ENCODE results near the gene CDKN2B.
A peak's percentile ranks its signal among the peaks of the same experiment; 100 is the strongest.

Gene CDKN2B

DNA sequence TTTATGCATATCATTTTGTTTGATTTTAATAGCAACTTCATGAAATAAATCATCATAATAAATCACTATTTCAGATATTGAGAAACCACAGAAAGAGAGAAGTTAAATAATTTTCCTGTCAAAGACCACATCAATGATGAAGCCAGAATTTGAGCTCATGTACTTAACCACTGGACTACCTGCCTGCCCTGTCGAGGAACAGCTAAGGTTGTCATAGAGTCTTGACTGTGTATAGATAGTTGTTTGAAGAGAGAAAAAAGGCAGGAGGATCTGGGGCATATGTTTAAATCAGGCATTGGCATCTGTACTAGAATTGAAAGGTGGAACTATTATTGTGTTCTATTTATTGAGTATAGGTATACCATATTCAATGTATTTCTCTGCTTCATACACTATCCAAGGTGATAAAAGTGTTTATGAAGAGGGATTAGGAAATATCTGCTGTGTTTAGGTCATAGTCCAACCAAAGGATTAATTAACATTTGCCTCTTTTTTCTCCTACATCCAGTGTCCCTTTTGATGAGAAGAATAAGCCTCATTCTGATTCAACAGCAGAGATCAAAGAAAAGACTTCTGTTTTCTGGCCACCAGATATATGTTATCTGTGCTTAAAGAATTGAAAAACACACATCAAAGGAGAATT lies 37.3 kb upstream of the CDKN2B start:
- H3K27me3 ChIP-seq (replicated peaks): no peaks in the 10 kb centered on the region
- TF ChIP-seq, protein P1, sequence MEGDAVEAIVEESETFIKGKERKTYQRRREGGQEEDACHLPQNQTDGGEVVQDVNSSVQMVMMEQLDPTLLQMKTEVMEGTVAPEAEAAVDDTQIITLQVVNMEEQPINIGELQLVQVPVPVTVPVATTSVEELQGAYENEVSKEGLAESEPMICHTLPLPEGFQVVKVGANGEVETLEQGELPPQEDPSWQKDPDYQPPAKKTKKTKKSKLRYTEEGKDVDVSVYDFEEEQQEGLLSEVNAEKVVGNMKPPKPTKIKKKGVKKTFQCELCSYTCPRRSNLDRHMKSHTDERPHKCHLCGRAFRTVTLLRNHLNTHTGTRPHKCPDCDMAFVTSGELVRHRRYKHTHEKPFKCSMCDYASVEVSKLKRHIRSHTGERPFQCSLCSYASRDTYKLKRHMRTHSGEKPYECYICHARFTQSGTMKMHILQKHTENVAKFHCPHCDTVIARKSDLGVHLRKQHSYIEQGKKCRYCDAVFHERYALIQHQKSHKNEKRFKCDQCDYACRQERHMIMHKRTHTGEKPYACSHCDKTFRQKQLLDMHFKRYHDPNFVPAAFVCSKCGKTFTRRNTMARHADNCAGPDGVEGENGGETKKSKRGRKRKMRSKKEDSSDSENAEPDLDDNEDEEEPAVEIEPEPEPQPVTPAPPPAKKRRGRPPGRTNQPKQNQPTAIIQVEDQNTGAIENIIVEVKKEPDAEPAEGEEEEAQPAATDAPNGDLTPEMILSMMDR (IDR thresholded peaks at IDR 0.05; ENCODE audit: low read depth, low read length, missing control alignments): no peak
- H3K4me3 ChIP-seq (ENCODE audit: low read depth, low read length): no peak overlapping the region
- DNase-seq: no peak
- no peaks in the 10 kb centered on the region for H3K36me3 ChIP-seq (replicated peaks)
- in situ Hi-C loops (cut with HindIII; ENCODE audit: low pct_ligation_motif_present, low sequenced_read_pairs): loop anchor here (25.0 kb wide), 1 partner anchor 191 kb away; no protein-coding TSS in a partner anchor
- H3K27ac ChIP-seq: no peak overlapping the region

DNA sequence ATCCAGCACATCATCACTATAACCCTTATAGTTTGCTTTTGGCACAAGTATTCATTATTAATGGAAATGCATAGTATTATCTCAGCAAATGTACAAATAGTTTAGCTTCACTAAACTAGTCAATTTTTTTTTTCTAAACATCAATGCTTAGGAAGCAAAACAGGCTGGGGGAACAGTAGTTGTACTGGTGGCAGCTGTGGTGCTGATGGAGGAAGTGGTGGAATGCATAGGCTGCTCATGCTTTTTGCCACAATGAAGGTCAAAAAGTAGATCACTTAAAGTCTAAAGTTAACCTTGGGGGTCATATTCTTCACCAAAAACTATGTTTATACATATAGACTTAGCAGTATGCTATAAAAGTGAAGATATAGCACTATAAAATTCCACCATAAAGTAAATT lies 36.3 kb upstream of the CDKN2B start:
- Histone ChIP-seq H3K36me3 (replicated peaks) (no peaks in the 10 kb centered on the region), H3K27me3 (replicated peaks) (no peaks in the 10 kb centered on the region), H3K4me3 (ENCODE audit: low read depth, low read length) (no peak overlapping the region), H3K27ac (peak overlapping the region; percentile 81)
- no peak for DNase-seq
- TF ChIP-seq, protein P1 (IDR thresholded peaks at IDR 0.05; ENCODE audit: low read depth, low read length, missing control alignments): no peak
- in situ Hi-C loops (cut with HindIII; ENCODE audit: low pct_ligation_motif_present, low sequenced_read_pairs): loop anchor here (25.0 kb wide), 1 partner anchor 192 kb away; no protein-coding TSS in a partner anchor

DNA sequence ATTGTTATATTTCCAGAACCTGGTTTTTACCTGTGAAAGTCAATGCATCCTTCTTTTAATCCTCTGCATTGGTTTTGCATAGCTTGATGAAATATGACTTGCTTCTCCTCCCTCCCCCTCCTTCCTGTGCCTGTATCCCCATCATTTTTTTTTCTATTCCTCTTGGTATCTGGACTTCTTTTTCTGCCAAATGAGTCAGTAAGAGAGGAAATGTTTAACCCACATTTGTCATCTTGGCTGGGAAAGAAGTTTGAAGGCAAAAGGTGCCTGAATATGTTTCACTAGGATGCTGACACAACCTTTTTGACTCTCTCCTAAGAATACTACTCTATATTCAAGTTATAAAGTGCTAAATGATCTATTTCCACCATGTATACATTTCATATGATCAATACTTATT lies 35.5 kb upstream of the CDKN2B start:
- H3K27ac ChIP-seq: peak overlapping the region; percentile 81
- peak; percentile 86 for DNase-seq
- H3K36me3 ChIP-seq (replicated peaks): no peaks in the 10 kb centered on the region
- H3K4me3 ChIP-seq (ENCODE audit: low read depth, low read length): no peak overlapping the region
- no peaks in the 10 kb centered on the region for H3K27me3 ChIP-seq (replicated peaks)
- TF ChIP-seq, protein P1 (IDR thresholded peaks at IDR 0.05; ENCODE audit: low read depth, low read length, missing control alignments): no peak
- in situ Hi-C loops (cut with HindIII; ENCODE audit: low pct_ligation_motif_present, low sequenced_read_pairs): loop anchor here (25.0 kb wide), 1 partner anchor 193 kb away; no protein-coding TSS in a partner anchor

DNA sequence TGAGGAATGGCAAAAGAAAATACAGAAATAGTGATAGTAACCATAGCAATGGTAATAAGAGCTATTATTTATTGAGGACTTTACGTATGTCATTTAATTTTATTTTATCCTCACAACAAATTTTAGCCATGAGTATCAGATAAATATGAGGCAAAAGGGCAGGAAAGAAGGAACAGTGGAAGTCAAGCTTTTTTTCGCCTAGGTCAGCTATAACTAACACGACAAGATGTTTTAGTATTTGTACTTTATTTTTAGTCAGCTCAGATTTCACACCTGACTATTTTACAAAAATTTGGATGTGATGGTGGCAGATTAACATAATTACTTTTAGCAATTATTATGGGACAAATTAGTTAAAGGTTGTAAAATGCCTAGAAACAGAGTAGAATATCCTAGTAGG lies 34.8 kb upstream of the CDKN2B start:
- Histone ChIP-seq H3K27ac (peak overlapping the region; percentile 81), H3K4me3 (ENCODE audit: low read depth, low read length) (no peak overlapping the region), H3K27me3 (replicated peaks) (no peaks in the 10 kb centered on the region), H3K36me3 (replicated peaks) (no peaks in the 10 kb centered on the region)
- DNase-seq: no peak
- in situ Hi-C loops (cut with HindIII; ENCODE audit: low pct_ligation_motif_present, low sequenced_read_pairs): loop anchor here (25.0 kb wide), 1 partner anchor 193 kb away; no protein-coding TSS in a partner anchor
- TF ChIP-seq, protein P1 (IDR thresholded peaks at IDR 0.05; ENCODE audit: low read depth, low read length, missing control alignments): no peak

DNA sequence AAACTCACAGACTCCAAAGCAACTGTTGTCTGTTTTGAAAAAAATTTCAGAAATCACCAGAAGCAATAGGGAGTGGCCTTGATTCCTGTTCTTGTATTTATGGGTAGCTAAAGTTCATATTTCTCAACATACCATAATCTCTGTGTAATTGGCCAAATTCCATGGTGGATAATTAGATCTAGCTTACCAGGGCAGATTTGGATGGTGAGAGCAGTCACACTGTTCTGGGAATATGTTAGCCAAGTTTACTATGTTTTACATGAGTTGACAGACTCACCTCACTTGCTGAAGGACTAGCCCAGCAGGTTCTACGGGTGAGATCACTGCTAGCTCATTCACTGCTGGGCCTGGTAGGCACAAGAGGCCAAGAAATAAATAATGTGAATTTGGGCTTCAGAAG lies 32.7 kb upstream of the CDKN2B start:
- Histone ChIP-seq H3K36me3 (replicated peaks) (no peaks in the 10 kb centered on the region), H3K27me3 (replicated peaks) (no peaks in the 10 kb centered on the region), H3K4me3 (ENCODE audit: low read depth, low read length) (no peak overlapping the region), H3K27ac (peak overlapping the region; percentile 2)
- in situ Hi-C loops (cut with HindIII; ENCODE audit: low pct_ligation_motif_present, low sequenced_read_pairs): loop anchor here (25.0 kb wide), 1 partner anchor 196 kb away; no protein-coding TSS in a partner anchor
- DNase-seq: no peak
- TF ChIP-seq, protein P1 (IDR thresholded peaks at IDR 0.05; ENCODE audit: low read depth, low read length, missing control alignments): no peak
